Fibroblast of mammary gland (primary cell): ENCODE measurements around the gene GRAMD1B.
"Not testable (repeated sequence)": the region's sequence is repeated elsewhere in the genome, so short reads cannot be mapped to it uniquely, and the experiment has no call there.

Experiments
- DNase-seq: peaks from one replicate; pipeline ENCODE4 v3.0.0-alpha.2; 2010; ENCODE audit warnings: low read depth
- H3K4me3 ChIP-seq: 2 replicates; pipeline ENCODE4 v1.5.1; 2011; ENCODE audit warnings: low read depth, mild to moderate bottlenecking, low read length, moderate library complexity; ENCODE audit not compliant: control insufficient read depth
- CTCF ChIP-seq: conservative IDR thresholded peaks from 2 replicates; pipeline ENCODE4 v1.5.1; 2011; ENCODE audit warnings: low read depth, low read length, inconsistent platforms; ENCODE audit not compliant: control insufficient read depth, insufficient read depth

GRAMD1B gene

GRCh38 chr11:123569393-123569792 lies 139.3 kb downstream of the GRAMD1B start:
- TF ChIP-seq CTCF, result no peak

GRCh38 chr11:123570939-123571580 lies 141.0 kb downstream of the GRAMD1B start:
- TF ChIP-seq CTCF, result no peak
- no peak overlapping the region for H3K4me3 ChIP-seq
- no peak for DNase-seq

More at GRCh38 chr11:123569393-123569792, 139.3 kb downstream of the GRAMD1B start:
- H3K4me3 ChIP-seq, result no peak overlapping the region
- DNase-seq, result no peak

- not testable (repeated sequence) for H3K4me3 ChIP-seq, DNase-seq
Measured at GRCh38 chr11:123572791-123573190, 142.7 kb downstream of the GRAMD1B start.

GRCh38 chr11:123573286-123573685 lies 143.2 kb downstream of the GRAMD1B start:
- TF ChIP-seq CTCF, result no peak
- no peak for DNase-seq
- H3K4me3 ChIP-seq, result no peak overlapping the region

GRCh38 chr11:123575441-123575840 lies 145.4 kb downstream of the GRAMD1B start:
- no peak for TF ChIP-seq CTCF
- DNase-seq, result no peak
- H3K4me3 ChIP-seq, result no peak overlapping the region

GRCh38 chr11:123576082-123576481 lies 146.0 kb downstream of the GRAMD1B start:
- no peak overlapping the region for H3K4me3 ChIP-seq
- no peak for DNase-seq
- TF ChIP-seq CTCF, result no peak

- TF ChIP-seq CTCF, result no peak
- no peak overlapping the region for H3K4me3 ChIP-seq
- no peak for DNase-seq
Measured at GRCh38 chr11:123576501-123576900, 146.4 kb downstream of the GRAMD1B start.
